H9 (cell line): ENCODE results near the gene ZNF524. TPM values are rescaled to one million over a fixed set of nuclear protein-coding genes. Genes with fewer than 3 reads are reported as not detected.
"Not testable (repeated sequence)": the region's sequence is repeated elsewhere in the genome, so short reads cannot be mapped to it uniquely, and the experiment has no call there.

Experiments
- DNase-seq: peaks from one replicate; pipeline ENCODE4 v3.0.0-alpha.2; 2017
- H2AFZ ChIP-seq: one replicate; pipeline ENCODE4 v1.6.1; 2013; ENCODE audit warnings: mild to moderate bottlenecking, low read length, control low read depth, moderate library complexity
- H2AK5ac ChIP-seq: 2 replicates; pipeline ENCODE4 v1.6.1; 2013; ENCODE audit warnings: low read length, control low read depth, mixed read lengths; ENCODE audit not compliant: insufficient read length
- H2BK120ac ChIP-seq: one replicate; pipeline ENCODE4 v1.6.1; 2013; ENCODE audit warnings: low read depth, mild to moderate bottlenecking, low read length, control low read depth, inconsistent platforms; ENCODE audit not compliant: poor library complexity, severe bottlenecking
- H2BK12ac ChIP-seq: 2 replicates; pipeline ENCODE4 v1.6.1; 2013; ENCODE audit warnings: low read length, control low read depth, mixed read lengths, low read depth; ENCODE audit not compliant: insufficient read length
- H2BK15ac ChIP-seq: 2 replicates; pipeline ENCODE4 v1.6.1; 2013; ENCODE audit warnings: low read depth, low read length, control low read depth
- H2BK20ac ChIP-seq: one replicate; pipeline ENCODE4 v1.6.1; 2013; ENCODE audit warnings: low read depth, mild to moderate bottlenecking, low read length, control low read depth, inconsistent platforms; ENCODE audit not compliant: poor library complexity, severe bottlenecking
- H2BK5ac ChIP-seq: 2 replicates; pipeline ENCODE4 v1.6.1; 2013; ENCODE audit warnings: low read length, control low read depth, mixed read lengths; ENCODE audit not compliant: insufficient read length
- H3K14ac ChIP-seq: 2 replicates; pipeline ENCODE4 v1.6.1; 2013; ENCODE audit warnings: low read length, control low read depth; ENCODE audit not compliant: insufficient read depth
- H3K18ac ChIP-seq: 2 replicates; pipeline ENCODE4 v1.6.1; 2013; ENCODE audit warnings: low read depth, mild to moderate bottlenecking, mixed read lengths, low read length, control low read depth; ENCODE audit not compliant: insufficient read length
- H3K23ac ChIP-seq: 2 replicates; pipeline ENCODE4 v1.6.1; 2013; ENCODE audit warnings: low read length, control low read depth, mixed read lengths, low read depth; ENCODE audit not compliant: insufficient read length
- H3K23me2 ChIP-seq: 2 replicates; pipeline ENCODE4 v1.6.1; 2013; ENCODE audit warnings: low read depth, mild to moderate bottlenecking, mixed read lengths, low read length, control low read depth; ENCODE audit not compliant: insufficient read length, poor library complexity, severe bottlenecking
- H3K27ac ChIP-seq: 2 replicates; pipeline ENCODE4 v1.5.1; 2013; ENCODE audit warnings: low read length, control low read depth, mixed read lengths, low read depth; ENCODE audit not compliant: insufficient read length
- H3K27me3 ChIP-seq: 2 replicates; pipeline ENCODE4 v1.6.1; 2013; ENCODE audit warnings: low read length, control low read depth, inconsistent platforms; ENCODE audit not compliant: insufficient read depth
- H3K4ac ChIP-seq: 2 replicates; pipeline ENCODE4 v1.6.1; 2013; ENCODE audit warnings: low read depth, mild to moderate bottlenecking, control low read depth, inconsistent platforms, low read length, moderate library complexity
- H3K4me1 ChIP-seq: 2 replicates; pipeline ENCODE4 v1.6.1; 2013; ENCODE audit warnings: low read length, control low read depth, inconsistent platforms; ENCODE audit not compliant: insufficient read depth
- H3K4me2 ChIP-seq: 2 replicates; pipeline ENCODE4 v1.6.1; 2013; ENCODE audit warnings: low read length, control low read depth, mixed read lengths; ENCODE audit not compliant: insufficient read length, insufficient read depth
- H3K56ac ChIP-seq: 2 replicates; pipeline ENCODE4 v1.6.1; 2013; ENCODE audit warnings: low read depth, mild to moderate bottlenecking, mixed read lengths, low read length, control low read depth; ENCODE audit not compliant: insufficient read length
- H3K79me1 ChIP-seq: 2 replicates; pipeline ENCODE4 v1.6.1; 2013; ENCODE audit warnings: low read depth, mild to moderate bottlenecking, moderate library complexity, low read length, control low read depth, inconsistent platforms; ENCODE audit not compliant: insufficient read depth, poor library complexity, severe bottlenecking
- H3K79me2 ChIP-seq: 2 replicates; pipeline ENCODE4 v1.6.1; 2013; ENCODE audit warnings: low read length, control low read depth, inconsistent platforms; ENCODE audit not compliant: insufficient read depth
- H3K9ac ChIP-seq: 2 replicates; pipeline ENCODE4 v1.6.1; 2013; ENCODE audit warnings: low read length, control low read depth, mixed read lengths; ENCODE audit not compliant: insufficient read length; ENCODE audit errors: extremely low read depth
- H3K9me3 ChIP-seq: one replicate; pipeline ENCODE4 v1.6.1; 2013; ENCODE audit warnings: low read depth, low read length, inconsistent platforms; ENCODE audit not compliant: control insufficient read depth
- H3T11ph ChIP-seq: one replicate; pipeline ENCODE4 v1.6.1; 2013; ENCODE audit warnings: mild to moderate bottlenecking, low read length, control low read depth, inconsistent platforms
- H4K20me1 ChIP-seq: one replicate; pipeline ENCODE4 v1.6.1; 2013; ENCODE audit not compliant: control insufficient read depth, insufficient read length, insufficient read depth
- H4K5ac ChIP-seq: 2 replicates; pipeline ENCODE4 v1.6.1; 2013; ENCODE audit warnings: low read depth, mild to moderate bottlenecking, mixed read lengths, low read length, control low read depth; ENCODE audit not compliant: insufficient read length
- H4K8ac ChIP-seq: replicated peaks from 2 replicates; pipeline ENCODE4 v1.6.1; 2013; ENCODE audit warnings: low read length, control low read depth, mixed read lengths, low read depth; ENCODE audit not compliant: insufficient read length
- H4K91ac ChIP-seq: 2 replicates; pipeline ENCODE4 v1.6.1; 2013; ENCODE audit warnings: low read depth, mild to moderate bottlenecking, moderate library complexity, mixed read lengths, low read length, control low read depth; ENCODE audit not compliant: insufficient read length
- H3K27ac Mint-ChIP-seq, 3 experiments: 2 replicates in 2 of 3; 3 replicates in 1 of 3; pipeline ENCODE4 v1.8.0; 2020 to 2021; ENCODE audit warnings: mixed read lengths in 3 of 3, mild to moderate bottlenecking in 1 of 3, moderate library complexity in 1 of 3
- H3K27me3 Mint-ChIP-seq: 2 replicates; pipeline ENCODE4 v1.8.0; 2021; ENCODE audit warnings: low read depth, mild to moderate bottlenecking, moderate library complexity, mixed read lengths
- H3K36me3 Mint-ChIP-seq, 3 experiments: 2 replicates in 2 of 3; 3 replicates in 1 of 3; pipeline ENCODE4 v1.8.0; 2020 to 2021; ENCODE audit warnings: low read depth in 3 of 3, mixed read lengths in 3 of 3; ENCODE audit not compliant: insufficient read depth in 1 of 3
- H3K4me1 Mint-ChIP-seq, 2 experiments: 2 replicates each; pipeline ENCODE4 v1.8.0; 2020; ENCODE audit warnings: mixed read lengths in 2 of 2
- H3K4me3 Mint-ChIP-seq, 2 experiments: 2 replicates in 1 of 2; 3 replicates in 1 of 2; pipeline ENCODE4 v1.8.0; 2020 to 2021; ENCODE audit warnings: mild to moderate bottlenecking in 2 of 2, mixed read lengths in 2 of 2, moderate library complexity in 1 of 2
- H3K9me3 Mint-ChIP-seq, 2 experiments: 2 replicates in 1 of 2; 3 replicates in 1 of 2; pipeline ENCODE4 v1.8.0; 2020; ENCODE audit warnings: mild to moderate bottlenecking in 2 of 2, mixed read lengths in 2 of 2, moderate library complexity in 1 of 2
- CTCF ChIP-seq: fragments of 200-600 bp; sonication (generic); conservative IDR thresholded peaks from 3 replicates; pipeline ENCODE4 v1.8.0; 2021; ENCODE audit warnings: antibody characterized with exemption, mild to moderate bottlenecking
- WGBS: extraction: QIAGEN DNeasy Blood & Tissue Kit; methylation state at CpG from one replicate; pipeline ENCODE4 v1.1.7; 2013; ENCODE audit warnings: missing lambda C conversion rate, low lambda C conversion rate, mixed read lengths; ENCODE audit not compliant: insufficient read length; ENCODE audit errors: extremely low coverage; 5-methylcytosine and 5-hydroxymethylcytosine counted together
- total RNA-seq: library from RNA; stranded (reverse); gene quantifications from 2 replicates; pipeline ENCODE4 v1.2.1, GENCODE V29; 2021

ZNF524 gene
- total RNA-seq, 1 experiment from 2014 or later = 3.0 TPM

GRCh38 chr19:55581823-55582223, 18.3 kb upstream of the ZNF524 start:
- H2BK15ac ChIP-seq = no peak overlapping the region
- no peak for DNase-seq
- H3K18ac ChIP-seq = no peak overlapping the region
- peaks cover 1% of the 10 kb centered on the region; the same call in 1 of the 2 replicates for H3K79me2 ChIP-seq
- no peak overlapping the region for H4K91ac ChIP-seq
- no peaks in the 10 kb centered on the region for H3K4me1 ChIP-seq
- no peak overlapping the region for H4K5ac ChIP-seq
- H3K23ac ChIP-seq = no peak overlapping the region
- H3K4me1 Mint-ChIP-seq = peaks cover 19 to 21% of the 10 kb centered on the region in 2 experiments
- H3K9ac ChIP-seq = no peak overlapping the region
- no peak overlapping the region for H3T11ph ChIP-seq
- H3K14ac ChIP-seq = no peak overlapping the region
- no peak overlapping the region for H2AFZ ChIP-seq
- H2BK5ac ChIP-seq = no peak overlapping the region
- H3K4me2 ChIP-seq = peak overlapping the region; percentile 76
- H4K20me1 ChIP-seq = no peaks in the 10 kb centered on the region
- no peak overlapping the region for H3K27ac Mint-ChIP-seq
- H3K27ac ChIP-seq = no peak overlapping the region
- H3K9me3 ChIP-seq = no peaks in the 10 kb centered on the region
- H2BK120ac ChIP-seq = no peak overlapping the region
- H3K4ac ChIP-seq = no peak overlapping the region
- no peak overlapping the region for H2BK12ac ChIP-seq
- peaks cover 3% of the 10 kb centered on the region for H3K23me2 ChIP-seq
- no CpG with 5 or more reads among the region's 6 CpGs for WGBS
- peaks cover 6 to 15% (median 10%) of the 10 kb centered on the region in 3 experiments for H3K36me3 Mint-ChIP-seq
- no peak for TF ChIP-seq CTCF
- peaks cover 9% of the 10 kb centered on the region for H3K27me3 Mint-ChIP-seq
- no peak overlapping the region for H2BK20ac ChIP-seq
- H3K9me3 Mint-ChIP-seq = no peaks in the 10 kb centered on the region
- H4K8ac ChIP-seq = no peak overlapping the region
- H3K56ac ChIP-seq = no peak overlapping the region
- H3K27me3 ChIP-seq = no peaks in the 10 kb centered on the region
- H3K4me3 Mint-ChIP-seq = peak overlapping the region in 1 of 2 experiments; percentile 89; a peak in 1 of 5 replicates
- H3K79me1 ChIP-seq = peaks cover 3% of the 10 kb centered on the region
- H2AK5ac ChIP-seq = no peak overlapping the region

GRCh38 chr19:55582284-55582683, 17.8 kb upstream of the ZNF524 start:
- not testable (repeated sequence) for H4K20me1 ChIP-seq, H2AFZ ChIP-seq, H3K4me2 ChIP-seq, H3K27me3 ChIP-seq, H3K9me3 Mint-ChIP-seq, H2BK20ac ChIP-seq, H4K91ac ChIP-seq, H3K14ac ChIP-seq, H2AK5ac ChIP-seq, H3K4ac ChIP-seq, H3K79me1 ChIP-seq, H3K79me2 ChIP-seq, DNase-seq, H3K18ac ChIP-seq, H3K23me2 ChIP-seq, H2BK5ac ChIP-seq, H3K27ac ChIP-seq, H2BK120ac ChIP-seq, H2BK15ac ChIP-seq, H4K8ac ChIP-seq, H3T11ph ChIP-seq, H2BK12ac ChIP-seq, H3K4me3 Mint-ChIP-seq, H3K9me3 ChIP-seq, H3K27me3 Mint-ChIP-seq, H4K5ac ChIP-seq, H3K27ac Mint-ChIP-seq, H3K9ac ChIP-seq, H3K4me1 ChIP-seq, H3K56ac ChIP-seq, H3K23ac ChIP-seq
- Mint-ChIP-seq H3K4me1 (peaks cover 23% of the 10 kb centered on the region in 2 experiments), H3K36me3 (peaks cover 2 to 11% (median 6%) of the 10 kb centered on the region in 3 experiments; a peak in 6 of 7 replicates)
- no CpG with 5 or more reads among the region's 4 CpGs for WGBS
